8988T (cell line): ENCODE measurements around the gene HERC3.
"Not testable (repeated sequence)": the region's sequence is repeated elsewhere in the genome, so short reads cannot be mapped to it uniquely, and the experiment has no call there.

Experiments used
- DNase-seq: peaks from one replicate; pipeline ENCODE4 v3.0.0; 2011

Gene HERC3

GRCh38 chr4:88609794-88610193, 17.5 kb downstream of the HERC3 start:
- not testable (repeated sequence) for DNase-seq

GRCh38 chr4:88610771-88611170, 18.5 kb downstream of the HERC3 start:
- no peak for DNase-seq

GRCh38 chr4:88613417-88613875, 21.2 kb downstream of the HERC3 start:
- DNase-seq, result no peak

GRCh38 chr4:88614058-88614457, 21.8 kb downstream of the HERC3 start:
- no peak for DNase-seq

GRCh38 chr4:88616275-88617150, 24.2 kb downstream of the HERC3 start:
- DNase-seq, result no peak

- DNase-seq, result no peak
Measured at GRCh38 chr4:88618782-88619485, 26.7 kb downstream of the HERC3 start.

GRCh38 chr4:88619971-88620370, 27.7 kb downstream of the HERC3 start:
- DNase-seq, result no peak

GRCh38 chr4:88621763-88622327, 29.6 kb downstream of the HERC3 start:
- DNase-seq, result no peak

GRCh38 chr4:88623097-88623496, 30.8 kb downstream of the HERC3 start:
- no peak for DNase-seq

- no peak for DNase-seq
Measured at GRCh38 chr4:88628746-88629145, 36.5 kb downstream of the HERC3 start.

- DNase-seq, result no peak
Measured at GRCh38 chr4:88629826-88630225, 37.5 kb downstream of the HERC3 start.

- DNase-seq, result no peak
Measured at GRCh38 chr4:88630756-88631155, 38.5 kb downstream of the HERC3 start.

GRCh38 chr4:88643932-88644331, 51.7 kb downstream of the HERC3 start:
- no peak for DNase-seq

GRCh38 chr4:88645994-88646393, 53.7 kb downstream of the HERC3 start:
- DNase-seq, result no peak

GRCh38 chr4:88646528-88647280, 54.4 kb downstream of the HERC3 start:
- DNase-seq, result no peak

GRCh38 chr4:88649716-88650115, 57.4 kb downstream of the HERC3 start:
- no peak for DNase-seq

GRCh38 chr4:88653371-88653946, 61.2 kb downstream of the HERC3 start:
- no peak for DNase-seq

- no peak for DNase-seq
Measured at GRCh38 chr4:88655226-88655625, 62.9 kb downstream of the HERC3 start.

GRCh38 chr4:88659055-88659889, 67.0 kb downstream of the HERC3 start:
- peak; percentile 9 for DNase-seq

GRCh38 chr4:88659890-88660208, 67.6 kb downstream of the HERC3 start:
- DNase-seq, result no peak

- no peak for DNase-seq
Measured at GRCh38 chr4:88660446-88661294, 68.4 kb downstream of the HERC3 start.
